Naive thymus-derived CD4-positive, alpha-beta T cell (primary cell): ENCODE results near the gene GRAMD1A. TPM values are rescaled to one million over a fixed set of nuclear protein-coding genes. Genes with fewer than 3 reads are reported as not detected.
A peak's percentile ranks its signal among the peaks of the same experiment; 100 is the strongest.

ENCODE experiments used
- ATAC-seq: fragments of 150-1000 bp; cut with Tn5 transposase; 2 replicates; pipeline ENCODE4 v1.10.0; 2021; ENCODE audit warnings: mild to moderate bottlenecking, moderate library complexity
- CTCF ChIA-PET: fragments of 350-600 bp; sonication (Branson Sonifier 250); formaldehyde crosslinking; loops from one replicate; lab custom pipeline; 2021; ENCODE audit warnings: antibody characterized with exemption; lab: Charles Lee
- POLR2A ChIA-PET: fragments of 350-600 bp; sonication (Branson Sonifier 250); formaldehyde crosslinking; loops from one replicate; lab custom pipeline; 2021; ENCODE audit warnings: antibody characterized with exemption, inconsistent platforms; lab: Charles Lee
- DNase-seq, 9 donors: peaks; one replicate each; pipeline versions ENCODE4 v3.0.0 to v3.0.0-alpha.2; 2020 to 2022; ENCODE audit warnings: mixed read lengths in 1 of 9
- H3K27ac ChIP-seq: one replicate; pipeline ENCODE4 v1.7.0; 2013; ENCODE audit warnings: mild to moderate bottlenecking, low read depth, low read length, moderate library complexity
- H3K27me3 ChIP-seq, 2 donors: one replicate each; pipeline ENCODE4 v1.7.0; 2013; ENCODE audit warnings: low read length in 2 of 2, mild to moderate bottlenecking in 2 of 2, moderate library complexity in 2 of 2; ENCODE audit not compliant: control insufficient read depth in 2 of 2, insufficient read depth in 2 of 2
- H3K36me3 ChIP-seq, 3 experiments: 1 replicate in 2 of 3; 2 replicates in 1 of 3; pipeline ENCODE4 v1.7.0; 2013; ENCODE audit warnings: low read length in 3 of 3, mild to moderate bottlenecking in 3 of 3, moderate library complexity in 1 of 3; ENCODE audit not compliant: insufficient read depth in 3 of 3, control insufficient read depth in 2 of 3
- H3K4me1 ChIP-seq, 2 donors: one replicate each; pipeline ENCODE4 v1.7.0; 2013; ENCODE audit warnings: low read length in 2 of 2, mild to moderate bottlenecking in 2 of 2, moderate library complexity in 1 of 2; ENCODE audit not compliant: control insufficient read depth in 2 of 2, insufficient read depth in 2 of 2
- H3K4me3 ChIP-seq: 2 replicates; pipeline ENCODE4 v1.7.0; 2013; ENCODE audit warnings: mild to moderate bottlenecking, low read length
- H3K9me3 ChIP-seq, 3 experiments: 1 replicate in 2 of 3; 2 replicates in 1 of 3; pipeline ENCODE4 v1.7.0; 2013; ENCODE audit warnings: low read length in 3 of 3; ENCODE audit not compliant: control insufficient read depth in 2 of 3
- H3K27ac Mint-ChIP-seq, 9 donors: one replicate each; pipeline ENCODE4 v1.8.0; 2020 to 2022; ENCODE audit warnings: mixed read lengths in 9 of 9, mild to moderate bottlenecking in 8 of 9, moderate library complexity in 5 of 9, inconsistent platforms in 2 of 9
- H3K27me3 Mint-ChIP-seq, 5 donors: one replicate each; pipeline ENCODE4 v1.8.0; 2021 to 2022; ENCODE audit warnings: mixed read lengths in 5 of 5, mild to moderate bottlenecking in 1 of 5
- H3K36me3 Mint-ChIP-seq, 5 donors: one replicate each; pipeline ENCODE4 v1.8.0; 2020 to 2022; ENCODE audit warnings: mixed read lengths in 5 of 5, mild to moderate bottlenecking in 3 of 5, inconsistent platforms in 1 of 5
- H3K4me1 Mint-ChIP-seq, 7 donors: one replicate each; pipeline ENCODE4 v1.8.0; 2020 to 2022; ENCODE audit warnings: mixed read lengths in 7 of 7, mild to moderate bottlenecking in 3 of 7, inconsistent platforms in 1 of 7
- H3K4me3 Mint-ChIP-seq, 10 donors: one replicate each; pipeline ENCODE4 v1.8.0; 2020 to 2022; ENCODE audit warnings: mild to moderate bottlenecking in 10 of 10, mixed read lengths in 10 of 10, moderate library complexity in 6 of 10, inconsistent platforms in 2 of 10
- H3K9me3 Mint-ChIP-seq, 11 donors: one replicate each; pipeline ENCODE4 v1.8.0; 2020 to 2022; ENCODE audit warnings: mixed read lengths in 11 of 11, mild to moderate bottlenecking in 4 of 11, inconsistent platforms in 1 of 11, moderate library complexity in 1 of 11
- intact Hi-C, 2 donors: fragments of 100-400 bp; cut with micrococcal nuclease; formaldehyde crosslinking; loops; one replicate each; pipeline ENCODE4 v1.15.1; 2023
- polyA plus RNA-seq, 2 donors: library from polyadenylated mRNA; unstranded; fragments of 300-500 nt; fragmentation: Illumina TruSeq; gene quantifications; one replicate each; pipeline ENCODE4 v1.2.3, GENCODE V29; 2021
- total RNA-seq, 6 experiments: library from RNA in 5 of 6; stranded (reverse) in 5 of 6; gene quantifications; 1 replicate in 5 of 6; 2 replicates in 1 of 6; pipeline ENCODE4 v1.2.3 and lab custom pipeline; 2021 to 2026

The GRAMD1A gene
- total and polyA plus RNA-seq, 7 experiments from 2014 or later = 33.6 to 286 (median 167) TPM

GRCh38 chr19:35030257-35031071 lies 30.3 kb downstream of the GRAMD1A start, which contains the start of gene SCN1B:
SCN1B (plus strand) TSS chr19:35030470; CDS start chr19:35030821, 351 bp downstream.
- CTCF ChIA-PET = no interaction called here

GRCh38 chr19:35031072-35031881 lies 31.2 kb downstream of the GRAMD1A start:
- Mint-ChIP-seq H3K9me3 (no peaks in the 10 kb centered on the region), H3K27ac (peak overlapping the region in 6 of 9 donors; percentile 7 to 82 (median 48)), H3K4me1 (peaks cover 5 to 14% (median 10%) of the 10 kb centered on the region in 7 donors), H3K27me3 (peaks cover 13 to 36% (median 19%) of the 10 kb centered on the region in 5 donors), H3K4me3 (peak overlapping the region; percentile 65 to 94 (median 80)), H3K36me3 (peaks cover 0 to 11% (median 0%) of the 10 kb centered on the region in 5 donors)
- H3K4me1 ChIP-seq = peaks cover 0 to 4% of the 10 kb centered on the region in 2 donors
- ChIA-PET POLR2A (interaction anchor here (0.6 to 1.2 kb wide), 3 partner anchors 13 to 47 kb away, joined by 3 to 4 read pairs (median 4); no protein-coding TSS in a partner anchor), CTCF (interaction anchor here (1.0 kb wide), 1 partner anchor 13 kb away, joined by 3 read pairs; no protein-coding TSS in a partner anchor)
- H3K9me3 ChIP-seq = no peaks in the 10 kb centered on the region
- H3K4me3 ChIP-seq = no peak overlapping the region
- DNase-seq = no peak
- ATAC-seq = no peak
- H3K36me3 ChIP-seq = peaks cover 0 to 21% (median 0%) of the 10 kb centered on the region in 3 experiments
- no peak overlapping the region for H3K27ac ChIP-seq
- intact Hi-C loops = loop anchor here in 1 of 2 donors (2.0 kb wide), 1 partner anchor 14 kb away; no protein-coding TSS in a partner anchor
- peaks cover 0 to 5% of the 10 kb centered on the region in 2 donors for H3K27me3 ChIP-seq

More at GRCh38 chr19:35030257-35031071, 30.3 kb downstream of the GRAMD1A start, which contains the start of gene SCN1B:
- peaks cover 5 to 14% (median 10%) of the 10 kb centered on the region in 7 donors for H3K4me1 Mint-ChIP-seq
- peak within 1 kb of the TSS in 6 of 9 donors; percentile 29 to 82 (median 52) for H3K27ac Mint-ChIP-seq
- intact Hi-C loops = loop anchor here in 1 of 2 donors (1.0 to 2.0 kb wide), 2 partner anchors 14 to 16 kb away; no protein-coding TSS in a partner anchor
- H3K4me3 Mint-ChIP-seq = peak within 1 kb of the TSS; percentile 65 to 94 (median 80)
- H3K36me3 Mint-ChIP-seq = peaks cover 0 to 11% (median 0%) of the 10 kb centered on the region in 5 donors
- Histone ChIP-seq H3K27me3 (peaks cover 0 to 5% of the 10 kb centered on the region in 2 donors), H3K36me3 (peaks cover 0 to 30% (median 2%) of the 10 kb centered on the region in 3 experiments), H3K4me1 (peaks cover 0 to 4% of the 10 kb centered on the region in 2 donors), H3K9me3 (no peaks in the 10 kb centered on the region), H3K27ac (no peak within 1 kb of the TSS), H3K4me3 (peak within 1 kb of the TSS; percentile 24)
- H3K27me3 Mint-ChIP-seq = peaks cover 13 to 36% (median 19%) of the 10 kb centered on the region in 5 donors
- DNase-seq (peak in 7 of 9 donors; percentile 29 to 79 (median 36)), ATAC-seq (peak; percentile 78)
- POLR2A ChIA-PET = interaction anchor here (0.6 to 2.0 kb wide), 2 partner anchors 16 to 46 kb away, joined by 4 to 8 read pairs; no protein-coding TSS in a partner anchor
- H3K9me3 Mint-ChIP-seq = no peaks in the 10 kb centered on the region

GRCh38 chr19:35032356-35032865 lies 32.3 kb downstream of the GRAMD1A start:
- Mint-ChIP-seq H3K4me1 (peaks cover 5 to 14% (median 10%) of the 10 kb centered on the region in 7 donors), H3K9me3 (no peaks in the 10 kb centered on the region), H3K36me3 (peaks cover 0 to 7% (median 0%) of the 10 kb centered on the region in 5 donors), H3K4me3 (peak overlapping the region in 1 of 10 donors; percentile 25), H3K27me3 (peaks cover 13 to 36% (median 19%) of the 10 kb centered on the region in 5 donors), H3K27ac (peak overlapping the region in 1 of 9 donors; percentile 25)
- H3K27me3 ChIP-seq = peaks cover 0 to 5% of the 10 kb centered on the region in 2 donors
- peaks cover 0 to 4% of the 10 kb centered on the region in 2 donors for H3K4me1 ChIP-seq
- ATAC-seq = no peak
- intact Hi-C loops = no loop called here
- H3K9me3 ChIP-seq = no peaks in the 10 kb centered on the region
- H3K4me3 ChIP-seq = no peak overlapping the region
- no peak overlapping the region for H3K27ac ChIP-seq
- no peak for DNase-seq
- ChIA-PET CTCF (no interaction called here), POLR2A (interaction anchor here (1.2 kb wide), 1 partner anchor 18 kb away, joined by 3 read pairs; no protein-coding TSS in a partner anchor)
- H3K36me3 ChIP-seq = peaks cover 0 to 10% (median 0%) of the 10 kb centered on the region in 3 experiments

GRCh38 chr19:35033067-35034004 lies 33.2 kb downstream of the GRAMD1A start:
- ATAC-seq = no peak

GRCh38 chr19:35034005-35034502 lies 33.9 kb downstream of the GRAMD1A start:
- Mint-ChIP-seq H3K4me1 (peaks cover 5 to 23% (median 18%) of the 10 kb centered on the region in 7 donors), H3K27ac (no peak overlapping the region), H3K27me3 (peaks cover 13 to 40% (median 19%) of the 10 kb centered on the region in 5 donors), H3K4me3 (no peak overlapping the region), H3K36me3 (no peaks in the 10 kb centered on the region), H3K9me3 (no peaks in the 10 kb centered on the region)
- Histone ChIP-seq H3K27ac (no peak overlapping the region), H3K4me3 (no peak overlapping the region), H3K4me1 (peaks cover 0 to 4% of the 10 kb centered on the region in 2 donors), H3K9me3 (no peaks in the 10 kb centered on the region), H3K27me3 (peaks cover 0 to 5% of the 10 kb centered on the region in 2 donors), H3K36me3 (no peaks in the 10 kb centered on the region)
- ATAC-seq (no peak), DNase-seq (no peak)
- ChIA-PET POLR2A (interaction anchor here (0.7 kb wide), 1 partner anchor 12 kb away, joined by 3 read pairs; no protein-coding TSS in a partner anchor), CTCF (no interaction called here)
- intact Hi-C loops = no loop called here

More at GRCh38 chr19:35033067-35034004, 33.2 kb downstream of the GRAMD1A start:
- Histone ChIP-seq H3K27ac (no peak overlapping the region), H3K27me3 (peaks cover 0 to 5% of the 10 kb centered on the region in 2 donors), H3K4me1 (peaks cover 0 to 4% of the 10 kb centered on the region in 2 donors), H3K9me3 (no peaks in the 10 kb centered on the region), H3K36me3 (peaks cover 0 to under 1% (median 0%) of the 10 kb centered on the region in 3 experiments), H3K4me3 (no peak overlapping the region)
- Mint-ChIP-seq H3K27ac (peak overlapping the region in 1 of 9 donors; percentile 25), H3K4me3 (peak overlapping the region in 2 of 10 donors; percentile 6 to 20), H3K36me3 (peaks cover 0 to 2% (median 0%) of the 10 kb centered on the region in 5 donors), H3K27me3 (peaks cover 13 to 38% (median 19%) of the 10 kb centered on the region in 5 donors), H3K4me1 (peaks cover 5 to 18% (median 13%) of the 10 kb centered on the region in 7 donors), H3K9me3 (no peaks in the 10 kb centered on the region)
- POLR2A ChIA-PET = no interaction called here
- CTCF ChIA-PET = no interaction called here
- no peak for DNase-seq
- intact Hi-C loops = no loop called here
